GM12873 (cell line): ENCODE measurements around the gene FBLN2.

Experiments
- CTCF ChIP-seq: IDR thresholded peaks from 2 replicates; pipeline ENCODE4 v1.5.1; 2012; ENCODE audit warnings: low read depth, mild to moderate bottlenecking, moderate library complexity, low read length, control low read depth; ENCODE audit not compliant: insufficient read depth; ENCODE audit errors: missing control alignments

Gene FBLN2

GRCh38 chr3:13654330-13655060 lies 105.6 kb downstream of the FBLN2 start:
- TF ChIP-seq CTCF: no peak

DNA sequence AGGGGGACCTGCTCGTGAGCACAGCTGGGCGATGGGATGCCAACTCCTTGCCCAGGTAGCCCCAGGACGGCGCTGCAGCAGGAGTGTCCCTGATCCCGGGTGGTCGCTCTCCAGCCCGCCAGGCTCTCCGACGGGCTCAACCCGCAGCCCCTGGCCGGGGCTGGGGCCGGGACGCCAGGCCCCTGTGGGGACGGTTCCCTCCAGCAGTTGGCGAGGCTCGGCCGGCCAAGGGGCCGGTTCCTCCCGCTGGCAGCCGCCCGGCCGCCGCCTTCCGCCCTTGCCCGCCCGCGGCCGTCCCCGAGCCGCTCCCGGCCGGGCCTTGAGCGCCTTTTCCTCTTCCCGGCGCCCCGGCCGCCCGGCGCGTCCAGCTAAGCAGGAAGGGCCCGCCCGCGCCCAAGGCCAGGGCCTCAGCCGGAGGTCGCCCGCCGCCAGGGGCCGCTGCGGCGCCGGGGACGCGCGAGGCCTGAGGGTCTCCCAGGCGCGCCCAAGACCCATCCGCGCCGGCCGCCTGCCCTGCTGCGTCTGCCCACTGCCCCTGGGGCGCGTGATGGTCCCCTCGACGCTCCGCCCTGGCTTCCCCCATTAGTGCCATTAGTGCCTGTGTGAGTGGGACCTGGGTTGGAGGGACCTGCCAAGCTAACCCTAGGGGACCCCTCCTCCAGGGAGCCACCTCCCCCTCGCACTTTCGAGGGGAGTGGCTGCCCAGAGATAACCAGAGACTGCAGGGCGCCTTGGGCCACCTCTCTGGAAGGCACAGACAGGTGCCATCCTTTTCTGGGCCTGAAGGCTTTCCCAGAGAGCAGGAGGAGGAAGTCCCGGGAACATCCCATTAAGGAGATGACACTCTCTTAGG lies 106.4 kb downstream of the FBLN2 start:
- TF ChIP-seq CTCF: peak; percentile 37

DNA sequence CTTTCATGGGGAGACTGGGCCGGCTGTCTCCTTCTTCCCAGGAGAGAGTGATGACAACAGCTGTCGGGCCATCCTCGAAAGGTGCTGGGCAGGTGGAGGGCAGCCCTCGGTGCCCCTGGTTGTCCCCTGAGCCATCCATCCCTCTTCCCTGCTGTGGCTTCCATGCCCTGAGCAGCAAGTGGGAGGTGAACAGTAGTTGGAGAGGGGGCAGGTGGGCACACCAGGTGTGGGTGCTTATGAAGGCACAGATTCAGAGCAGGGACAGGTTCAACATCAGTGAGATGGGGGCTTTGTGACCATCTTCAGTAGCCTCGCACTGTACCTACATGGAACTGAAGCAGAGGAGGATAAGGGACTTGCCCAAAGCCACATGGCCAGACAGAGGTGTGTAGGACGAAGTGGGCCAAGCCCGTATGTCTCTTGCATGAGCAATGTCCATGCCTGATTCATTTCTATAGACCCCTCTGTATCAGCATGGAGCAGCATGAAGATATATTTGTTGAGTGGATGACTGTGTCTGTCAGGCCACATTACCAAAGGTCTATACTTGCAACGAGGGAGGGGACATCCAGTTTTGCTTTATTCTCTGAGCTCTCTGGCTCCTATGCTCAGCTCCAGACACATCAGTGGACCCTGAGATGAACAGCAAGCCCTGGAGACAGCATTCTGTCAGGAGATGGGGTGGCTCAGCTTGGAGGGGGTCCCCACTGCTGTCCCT lies 107.8 kb downstream of the FBLN2 start:
- TF ChIP-seq CTCF: no peak

DNA sequence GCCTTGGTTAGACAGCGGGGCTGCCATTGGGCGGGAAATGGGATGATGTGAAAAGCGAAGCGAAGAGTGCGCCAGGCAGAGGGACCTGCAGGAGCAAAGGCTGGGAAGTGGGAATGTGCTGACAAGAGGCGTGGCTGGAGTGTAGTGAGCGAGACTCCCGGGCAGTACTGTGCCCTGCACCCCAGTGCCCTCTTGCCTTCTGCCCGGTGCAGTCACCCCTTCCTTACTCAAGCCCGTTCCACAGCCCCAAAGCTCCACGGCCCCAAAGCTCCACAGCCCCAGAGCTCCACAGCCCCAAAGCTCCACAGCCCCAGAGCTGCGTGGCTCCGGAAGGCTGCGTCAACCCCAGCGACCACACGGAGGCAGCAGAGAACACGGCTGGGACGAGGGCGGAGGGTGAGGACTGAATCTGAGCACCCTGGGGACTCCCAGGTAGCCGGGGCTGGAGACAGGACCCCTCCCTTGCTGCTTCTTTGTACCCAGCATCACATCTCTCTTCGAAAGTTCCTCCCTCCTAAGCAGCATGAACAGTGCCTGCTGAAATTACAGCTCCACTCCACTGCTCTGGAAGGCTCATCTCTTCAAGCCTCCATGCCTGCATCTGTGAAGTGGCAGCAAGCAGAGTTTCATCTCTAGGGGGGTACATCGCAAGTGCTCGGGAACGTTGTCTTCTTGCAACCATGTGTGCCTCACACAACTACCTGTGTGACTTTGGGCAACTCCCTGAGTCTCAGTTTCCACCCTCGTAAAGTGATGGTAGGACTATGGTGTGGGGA lies 108.9 kb downstream of the FBLN2 start:
- peak; percentile 83 for TF ChIP-seq CTCF

GRCh38 chr3:13658681-13659080 lies 109.8 kb downstream of the FBLN2 start:
- no peak for TF ChIP-seq CTCF

DNA sequence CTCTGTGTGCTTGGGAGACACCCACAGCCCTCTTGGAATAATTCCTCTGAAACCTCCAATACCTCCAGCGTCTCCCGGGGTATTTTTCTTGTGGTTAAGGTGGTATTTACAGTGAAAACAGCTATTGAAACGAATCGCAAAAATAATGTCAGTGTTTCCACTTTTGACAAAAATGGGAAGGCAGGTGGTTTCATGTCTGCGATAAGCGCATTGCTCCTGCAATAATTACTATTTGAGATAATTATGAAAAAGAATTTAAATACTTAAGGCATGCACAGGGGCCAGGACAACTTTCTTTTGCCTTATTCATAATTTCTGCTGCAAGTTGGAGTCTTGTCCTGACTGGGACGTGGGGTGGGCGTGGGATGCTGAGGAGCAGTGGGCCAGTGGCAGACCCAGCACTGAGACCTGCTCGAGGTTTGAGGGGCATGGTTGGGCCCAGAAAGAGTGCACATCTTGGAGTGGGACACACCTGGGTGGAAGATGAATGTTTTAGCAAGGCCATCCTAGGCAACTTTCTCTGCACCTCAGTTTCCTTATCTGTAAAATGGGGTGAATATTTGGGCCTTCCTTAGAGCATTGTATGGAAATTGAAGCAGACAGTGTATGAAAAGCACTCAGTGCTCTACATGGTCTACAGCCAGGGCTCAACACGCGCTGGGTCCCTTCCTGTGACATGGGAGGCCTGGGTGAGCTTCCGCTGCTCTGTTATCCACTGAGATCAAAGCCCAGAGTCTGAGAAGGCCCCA lies 110.5 kb downstream of the FBLN2 start:
- TF ChIP-seq CTCF: no peak
